HG03025 (cell line): ENCODE results near the gene DNMT1.
A peak's percentile ranks its signal among the peaks of the same experiment; 100 is the strongest.

Experiments
- ATAC-seq: cut with Tn5 transposase; IDR thresholded peaks from one replicate; pipeline ENCODE4 v1.9.1; 2021; ENCODE audit warnings: mild to moderate bottlenecking, moderate library complexity; ENCODE audit not compliant: unreplicated experiment, low FRiP score

Gene DNMT1

GRCh38 chr19:10104130-10104513 is 90.6 kb downstream of the DNMT1 start:
- no peak for ATAC-seq

- ATAC-seq = no peak
These were observed 91.9 kb downstream of the DNMT1 start for GRCh38 chr19:10102787-10103236.

- ATAC-seq = no peak
These were observed 94.5 kb downstream of the DNMT1 start for GRCh38 chr19:10100163-10100785.

- ATAC-seq = no peak
These were observed 98.2 kb downstream of the DNMT1 start for GRCh38 chr19:10096615-10096963.

- ATAC-seq = peak; percentile 68
These were observed 98.7 kb downstream of the DNMT1 start for GRCh38 chr19:10095948-10096614.

GRCh38 chr19:10095622-10095947 is 99.2 kb downstream of the DNMT1 start:
- no peak for ATAC-seq

GRCh38 chr19:10093295-10094186 is 101.2 kb downstream of the DNMT1 start:
- ATAC-seq = no peak

GRCh38 chr19:10092648-10093294 is 102.0 kb downstream of the DNMT1 start:
- ATAC-seq = no peak

GRCh38 chr19:10091895-10092641 is 102.7 kb downstream of the DNMT1 start:
- no peak for ATAC-seq

- no peak for ATAC-seq
These were observed 103.4 kb downstream of the DNMT1 start for GRCh38 chr19:10091370-10091687.

GRCh38 chr19:10089801-10090375 is 104.9 kb downstream of the DNMT1 start:
- ATAC-seq = no peak

GRCh38 chr19:10088949-10089554 is 105.7 kb downstream of the DNMT1 start:
- no peak for ATAC-seq

GRCh38 chr19:10087296-10088061 is 107.3 kb downstream of the DNMT1 start:
- no peak for ATAC-seq

- peak; percentile 13 for ATAC-seq
These were observed 108.1 kb downstream of the DNMT1 start for GRCh38 chr19:10086591-10087192.

GRCh38 chr19:10085641-10086590 is 108.8 kb downstream of the DNMT1 start, which contains the start of gene SHFL:
Gene SHFL (plus strand): TSS chr19:10086317. CDS start chr19:10086428, 111 bp downstream.
- ATAC-seq = peak; percentile 73

GRCh38 chr19:10084803-10085202 is 110.0 kb downstream of the DNMT1 start:
- no peak for ATAC-seq

GRCh38 chr19:10083911-10084310 is 110.8 kb downstream of the DNMT1 start:
- no peak for ATAC-seq
